GM12878 (cell line): Measurements from ENCODE around the gene MAP3K1.

Source experiments
- NFXL1 ChIP-seq: fragments of 450-650 bp; IDR thresholded peaks from 2 replicates; pipeline ENCODE4 v1.6.1; 2017; ENCODE audit warnings: antibody characterized with exemption, mild to moderate bottlenecking, borderline replicate concordance
- POLR2A ChIP-seq: IDR thresholded peaks from 2 replicates; pipeline ENCODE4 v1.6.1; 2011; ENCODE audit warnings: low read depth, mild to moderate bottlenecking, low read length

- TF ChIP-seq NFXL1 = no peak
- TF ChIP-seq POLR2A = no peak
Observed at GRCh38 chr5:56845904-56846480, 30.6 kb downstream of the MAP3K1 start.
